ENCODE results near the gene CSGALNACT2.

- TF ChIP-seq CTCF (IDR thresholded peaks at IDR 0.05; ENCODE audit: borderline replicate concordance, extremely low read depth, low read length, poor library complexity, severe bottlenecking) (no peak), EZH2 (IDR thresholded peaks at IDR 0.05; ENCODE audit: borderline replicate concordance, low read depth, low read length, severe bottlenecking) (no peak)
Observed at GRCh38 chr10:43210556-43210955, 72.3 kb downstream of the CSGALNACT2 start.

All from DND-41 (cell line).